Measurements from ENCODE around the gene DRC1. TPM values are rescaled to one million over a fixed set of nuclear protein-coding genes. Genes with fewer than 3 reads are reported as not detected.
A peak's percentile ranks its signal among the peaks of the same experiment; 100 is the strongest.

The DRC1 gene
- total and polyA plus RNA-seq, 2 of the 13 experiments (the other 11 are each of a cell fraction or from before 2014, with no cell fraction given): 0.07 TPM; not detected in 1

DNA sequence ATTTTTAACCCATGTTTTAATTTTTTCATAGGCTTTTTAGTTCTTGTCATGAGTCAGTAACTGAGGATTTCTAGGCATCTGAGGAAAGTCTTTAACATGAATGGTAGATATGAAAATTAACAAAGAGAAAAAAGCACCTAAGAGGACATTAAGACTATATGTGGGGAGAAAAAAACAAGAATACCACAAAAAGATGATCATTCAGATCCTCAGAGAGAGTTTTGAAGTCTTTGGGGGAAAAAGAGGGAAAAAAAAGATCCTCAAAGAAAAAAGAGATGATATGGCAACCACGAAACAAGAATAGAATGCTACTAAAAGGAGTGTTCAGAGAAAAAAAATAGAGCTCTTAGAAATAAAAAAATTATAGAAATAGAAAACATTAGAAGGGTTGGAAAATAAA lies 8.1 kb downstream of the DRC1 start:
- Histone ChIP-seq H3K9me3 (ENCODE audit: low read length) (no peaks in the 10 kb centered on the region), H3K4me1 (ENCODE audit: insufficient read depth, low read length) (peaks cover 20% of the 10 kb centered on the region), H4K20me1 (ENCODE audit: insufficient read depth, low read length) (no peaks in the 10 kb centered on the region), H2AFZ (ENCODE audit: low read length) (no peak overlapping the region), H3K27me3 (ENCODE audit: control insufficient read depth in 1 of 2, insufficient read depth in 2 of 2, low read length in 2 of 2) (no peaks in the 10 kb centered on the region), H3K9ac (ENCODE audit: insufficient read depth, low read depth, low read length) (no peak overlapping the region), H3K27ac (ENCODE audit: extremely low read length, insufficient read depth, low read length) (no peak overlapping the region), H3K79me2 (ENCODE audit: insufficient read depth, low read length) (no peaks in the 10 kb centered on the region), H3K36me3 (replicated peaks in 1 of 2; ENCODE audit: control insufficient read depth in 1 of 2, insufficient read depth in 2 of 2, low read length in 2 of 2) (no peaks in the 10 kb centered on the region), H3K4me3 (replicated peaks in 1 of 3; ENCODE audit: insufficient read depth in 1 of 3, low read depth in 2 of 3, low read length in 3 of 3) (no peak overlapping the region), H3K4me2 (ENCODE audit: low read depth, low read length) (no peak overlapping the region)
- 63% methylated on average over 1 of the region's 1 CpG for WGBS (ENCODE audit: low lambda C conversion rate)
- CTCF ChIA-PET (ENCODE audit: low intra/inter-chr PET ratio, low total read pairs): no interaction called here
- no TSS peak for BruUV-seq (replicated peaks)
- POLR2A ChIA-PET: no interaction called here
- intact Hi-C loops (cut with micrococcal nuclease; ENCODE audit: unreplicated experiment): no loop called here
- FAIRE-seq (no peak), ATAC-seq (no peak), DNase-seq (ENCODE audit: low spot score) (no peak)
- in situ Hi-C loops (cut with HindIII; ENCODE audit: extremely low pct_ligation_motif_present, low pct_unique_long_range_greater_than_20kb): no loop called here
- TF ChIP-seq ATF7 (IDR thresholded peaks at IDR 0.05) (peak; percentile 25; the same call in 1 of the 2 replicates), ATF7 (CRISPR knock-in tag; IDR thresholded peaks at IDR 0.05) (no peak), ZNF607 (CRISPR knock-in tag; IDR thresholded peaks at IDR 0.05; ENCODE audit: borderline replicate concordance) (no peak), FLYWCH1 (CRISPR knock-in tag; IDR thresholded peaks at IDR 0.05) (no peak)
- TF ChIP-seq, protein P1, sequence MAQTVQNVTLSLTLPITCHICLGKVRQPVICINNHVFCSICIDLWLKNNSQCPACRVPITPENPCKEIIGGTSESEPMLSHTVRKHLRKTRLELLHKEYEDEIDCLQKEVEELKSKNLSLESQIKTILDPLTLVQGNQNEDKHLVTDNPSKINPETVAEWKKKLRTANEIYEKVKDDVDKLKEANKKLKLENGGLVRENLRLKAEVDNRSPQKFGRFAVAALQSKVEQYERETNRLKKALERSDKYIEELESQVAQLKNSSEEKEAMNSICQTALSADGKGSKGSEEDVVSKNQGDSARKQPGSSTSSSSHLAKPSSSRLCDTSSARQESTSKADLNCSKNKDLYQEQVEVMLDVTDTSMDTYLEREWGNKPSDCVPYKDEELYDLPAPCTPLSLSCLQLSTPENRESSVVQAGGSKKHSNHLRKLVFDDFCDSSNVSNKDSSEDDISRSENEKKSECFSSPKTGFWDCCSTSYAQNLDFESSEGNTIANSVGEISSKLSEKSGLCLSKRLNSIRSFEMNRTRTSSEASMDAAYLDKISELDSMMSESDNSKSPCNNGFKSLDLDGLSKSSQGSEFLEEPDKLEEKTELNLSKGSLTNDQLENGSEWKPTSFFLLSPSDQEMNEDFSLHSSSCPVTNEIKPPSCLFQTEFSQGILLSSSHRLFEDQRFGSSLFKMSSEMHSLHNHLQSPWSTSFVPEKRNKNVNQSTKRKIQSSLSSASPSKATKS (CRISPR knock-in tag; IDR thresholded peaks at IDR 0.05): no peak

DNA sequence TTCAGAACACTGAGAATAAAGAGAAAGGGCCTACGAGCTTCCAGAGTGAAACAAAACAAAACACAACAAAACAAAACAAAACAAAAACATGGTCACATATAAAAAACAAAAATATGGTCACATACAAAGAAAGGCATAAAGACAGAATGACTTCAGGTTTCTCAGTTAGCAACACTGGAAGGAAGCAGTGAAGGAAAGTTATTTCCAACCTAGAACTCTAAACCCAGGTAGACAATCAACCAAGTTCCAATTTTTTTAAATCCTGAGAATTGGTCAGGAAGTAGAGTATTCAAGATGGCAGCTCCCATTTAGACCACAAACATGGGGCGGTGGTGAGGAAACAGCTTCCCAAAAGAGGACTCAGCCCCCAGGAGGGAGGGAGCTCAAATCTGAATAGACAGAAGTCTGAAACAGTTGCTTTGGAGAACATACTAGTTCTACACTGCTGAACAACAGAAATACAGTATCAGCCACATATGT lies 9.1 kb downstream of the DRC1 start:
- Histone ChIP-seq H3K27ac (ENCODE audit: extremely low read length, insufficient read depth, low read length) (no peak overlapping the region), H3K27me3 (ENCODE audit: control insufficient read depth in 1 of 2, insufficient read depth in 2 of 2, low read length in 2 of 2) (no peaks in the 10 kb centered on the region), H3K4me2 (ENCODE audit: low read depth, low read length) (no peak overlapping the region), H3K9me3 (ENCODE audit: low read length) (no peaks in the 10 kb centered on the region), H3K4me1 (ENCODE audit: insufficient read depth, low read length) (peaks cover 21% of the 10 kb centered on the region), H2AFZ (ENCODE audit: low read length) (no peak overlapping the region), H3K36me3 (replicated peaks in 1 of 2; ENCODE audit: control insufficient read depth in 1 of 2, insufficient read depth in 2 of 2, low read length in 2 of 2) (no peaks in the 10 kb centered on the region), H3K4me3 (replicated peaks in 1 of 3; ENCODE audit: insufficient read depth in 1 of 3, low read depth in 2 of 3, low read length in 3 of 3) (no peak overlapping the region), H3K9ac (ENCODE audit: insufficient read depth, low read depth, low read length) (no peak overlapping the region), H4K20me1 (ENCODE audit: insufficient read depth, low read length) (no peaks in the 10 kb centered on the region), H3K79me2 (ENCODE audit: insufficient read depth, low read length) (no peaks in the 10 kb centered on the region)
- ATAC-seq (no peak), DNase-seq (ENCODE audit: low spot score) (no peak), FAIRE-seq (no peak)
- ChIA-PET POLR2A (no interaction called here), CTCF (ENCODE audit: low intra/inter-chr PET ratio, low total read pairs) (no interaction called here)
- intact Hi-C loops (cut with micrococcal nuclease; ENCODE audit: unreplicated experiment) (no loop called here), in situ Hi-C loops (cut with HindIII; ENCODE audit: extremely low pct_ligation_motif_present, low pct_unique_long_range_greater_than_20kb) (no loop called here)
- no TSS peak for BruUV-seq (replicated peaks)
- TF ChIP-seq, protein P2, sequence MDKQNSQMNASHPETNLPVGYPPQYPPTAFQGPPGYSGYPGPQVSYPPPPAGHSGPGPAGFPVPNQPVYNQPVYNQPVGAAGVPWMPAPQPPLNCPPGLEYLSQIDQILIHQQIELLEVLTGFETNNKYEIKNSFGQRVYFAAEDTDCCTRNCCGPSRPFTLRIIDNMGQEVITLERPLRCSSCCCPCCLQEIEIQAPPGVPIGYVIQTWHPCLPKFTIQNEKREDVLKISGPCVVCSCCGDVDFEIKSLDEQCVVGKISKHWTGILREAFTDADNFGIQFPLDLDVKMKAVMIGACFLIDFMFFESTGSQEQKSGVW (CRISPR knock-in tag; IDR thresholded peaks at IDR 0.05; ENCODE audit: borderline replicate concordance): no peak
- TF ChIP-seq, protein P3, sequence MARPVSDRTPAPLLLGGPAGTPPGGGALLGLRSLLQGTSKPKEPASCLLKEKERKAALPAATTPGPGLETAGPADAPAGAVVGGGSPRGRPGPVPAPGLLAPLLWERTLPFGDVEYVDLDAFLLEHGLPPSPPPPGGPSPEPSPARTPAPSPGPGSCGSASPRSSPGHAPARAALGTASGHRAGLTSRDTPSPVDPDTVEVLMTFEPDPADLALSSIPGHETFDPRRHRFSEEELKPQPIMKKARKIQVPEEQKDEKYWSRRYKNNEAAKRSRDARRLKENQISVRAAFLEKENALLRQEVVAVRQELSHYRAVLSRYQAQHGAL (CRISPR knock-in tag; IDR thresholded peaks at IDR 0.05; ENCODE audit: not compliant biosample characterization): no peak
- TF ChIP-seq NFYC (CRISPR knock-in tag; IDR thresholded peaks at IDR 0.05): no peak
- TF ChIP-seq ZMYM3 (CRISPR knock-in tag; IDR thresholded peaks at IDR 0.05): no peak
- TF ChIP-seq SOX13 (IDR thresholded peaks at IDR 0.05): no peak
- TF ChIP-seq SOX13 (CRISPR knock-in tag; conservative IDR thresholded peaks at IDR 0.05 in 1 of 2, IDR thresholded peaks at IDR 0.05 in 1 of 2): no peak
- no peak for TF ChIP-seq SP5 (CRISPR knock-in tag; IDR thresholded peaks at IDR 0.05; ENCODE audit: borderline replicate concordance, low read depth)
- TF ChIP-seq, protein P4, sequence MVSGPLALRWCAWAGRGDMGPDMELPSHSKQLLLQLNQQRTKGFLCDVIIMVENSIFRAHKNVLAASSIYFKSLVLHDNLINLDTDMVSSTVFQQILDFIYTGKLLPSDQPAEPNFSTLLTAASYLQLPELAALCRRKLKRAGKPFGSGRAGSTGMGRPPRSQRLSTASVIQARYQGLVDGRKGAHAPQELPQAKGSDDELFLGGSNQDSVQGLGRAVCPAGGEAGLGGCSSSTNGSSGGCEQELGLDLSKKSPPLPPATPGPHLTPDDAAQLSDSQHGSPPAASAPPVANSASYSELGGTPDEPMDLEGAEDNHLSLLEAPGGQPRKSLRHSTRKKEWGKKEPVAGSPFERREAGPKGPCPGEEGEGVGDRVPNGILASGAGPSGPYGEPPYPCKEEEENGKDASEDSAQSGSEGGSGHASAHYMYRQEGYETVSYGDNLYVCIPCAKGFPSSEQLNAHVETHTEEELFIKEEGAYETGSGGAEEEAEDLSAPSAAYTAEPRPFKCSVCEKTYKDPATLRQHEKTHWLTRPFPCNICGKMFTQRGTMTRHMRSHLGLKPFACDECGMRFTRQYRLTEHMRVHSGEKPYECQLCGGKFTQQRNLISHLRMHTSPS (CRISPR knock-in tag; IDR thresholded peaks at IDR 0.05; ENCODE audit: low read depth): no peak
- WGBS (ENCODE audit: low lambda C conversion rate): 82% methylated on average over 2 of the region's 2 CpGs
